Left ventricle myocardium inferior (tissue), 1 donor: ENCODE measurements around the gene ZNF30. TPM values are rescaled to one million over a fixed set of nuclear protein-coding genes. Genes with fewer than 3 reads are reported as not detected.

Source experiments
- DNase-seq: peaks from one replicate; pipeline ENCODE4 v3.0.0-alpha.2; 2020
- H3K27ac ChIP-seq: fragments of 200-600 bp; replicated peaks from 2 replicates; pipeline ENCODE4 v1.8.0; 2021
- H3K27me3 ChIP-seq: fragments of 200-600 bp; 2 replicates; pipeline ENCODE4 v1.8.0; 2021; ENCODE audit warnings: low read depth
- H3K36me3 ChIP-seq: fragments of 200-600 bp; 2 replicates; pipeline ENCODE4 v1.8.0; 2021
- H3K4me1 ChIP-seq: fragments of 200-600 bp; 2 replicates; pipeline ENCODE4 v1.8.0; 2021
- H3K4me3 ChIP-seq: fragments of 200-600 bp; 2 replicates; pipeline ENCODE4 v1.8.0; 2021; ENCODE audit warnings: mild to moderate bottlenecking, moderate library complexity
- H3K9me3 ChIP-seq: fragments of 200-600 bp; replicated peaks from 2 replicates; pipeline ENCODE4 v1.8.0; 2021
- CTCF ChIP-seq: fragments of 200-600 bp; IDR thresholded peaks from 2 replicates; pipeline ENCODE4 v1.8.0; 2021; ENCODE audit warnings: antibody characterized with exemption, mild to moderate bottlenecking, borderline replicate concordance
- intact Hi-C: fragments of 100-400 bp; cut with micrococcal nuclease; formaldehyde crosslinking; loops from one replicate; pipeline ENCODE4 v1.11.0; 2022
- total RNA-seq: library from RNA; stranded (reverse); fragmentation: NEBNext Ultra II Directional; extraction: Animal tissue kit (Norgen Biotek cat#: 25700); gene quantifications from one replicate; pipeline ENCODE4 v1.2.1, GENCODE V29; 2021
- donor health status: DM: no; HTN: yes; CAD: no; lungs with severe emphysema.

ZNF30 gene
- total RNA-seq, 1 donor from 2014 or later: 2.5 TPM

- Histone ChIP-seq H3K4me1 (peaks cover 4% of the 10 kb centered on the region), H3K36me3 (no peaks in the 10 kb centered on the region), H3K4me3 (no peak overlapping the region), H3K27ac (no peak overlapping the region), H3K9me3 (peaks cover 9% of the 10 kb centered on the region), H3K27me3 (no peaks in the 10 kb centered on the region)
- no peak for TF ChIP-seq CTCF
- no peak for DNase-seq
- intact Hi-C loops: no loop called here
These were observed 47.9 kb downstream of the ZNF30 start for GRCh38 chr19:34974646-34975045.

GRCh38 chr19:34975056-34975455 is 48.4 kb downstream of the ZNF30 start:
- Histone ChIP-seq H3K27me3 (no peaks in the 10 kb centered on the region), H3K36me3 (no peaks in the 10 kb centered on the region), H3K4me3 (no peak overlapping the region), H3K27ac (no peak overlapping the region), H3K4me1 (peaks cover 4% of the 10 kb centered on the region), H3K9me3 (peaks cover 9% of the 10 kb centered on the region)
- TF ChIP-seq CTCF: no peak
- DNase-seq: no peak
- intact Hi-C loops: no loop called here

GRCh38 chr19:34976611-34977010 is 49.9 kb downstream of the ZNF30 start:
- H3K27me3 ChIP-seq: no peaks in the 10 kb centered on the region
- intact Hi-C loops: no loop called here
- TF ChIP-seq CTCF: no peak
- no peak overlapping the region for H3K27ac ChIP-seq
- peaks cover 4% of the 10 kb centered on the region for H3K4me1 ChIP-seq
- peaks cover 9% of the 10 kb centered on the region for H3K9me3 ChIP-seq
- DNase-seq: no peak
- H3K36me3 ChIP-seq: no peaks in the 10 kb centered on the region
- H3K4me3 ChIP-seq: no peak overlapping the region

- H3K9me3 ChIP-seq: peaks cover 9% of the 10 kb centered on the region
- H3K27ac ChIP-seq: no peak overlapping the region
- no peak for TF ChIP-seq CTCF
- no peaks in the 10 kb centered on the region for H3K36me3 ChIP-seq
- H3K27me3 ChIP-seq: no peaks in the 10 kb centered on the region
- intact Hi-C loops: no loop called here
- no peak for DNase-seq
- H3K4me1 ChIP-seq: peaks cover 5% of the 10 kb centered on the region
- H3K4me3 ChIP-seq: no peak overlapping the region
These were observed 53.3 kb downstream of the ZNF30 start for GRCh38 chr19:34979819-34980640.

- no peaks in the 10 kb centered on the region for H3K27me3 ChIP-seq
- intact Hi-C loops: no loop called here
- no peak for TF ChIP-seq CTCF
- DNase-seq: no peak
- H3K4me3 ChIP-seq: no peak overlapping the region
- H3K36me3 ChIP-seq: no peaks in the 10 kb centered on the region
- H3K27ac ChIP-seq: no peak overlapping the region
- H3K4me1 ChIP-seq: peaks cover 14% of the 10 kb centered on the region
- no peaks in the 10 kb centered on the region for H3K9me3 ChIP-seq
These were observed 55.6 kb downstream of the ZNF30 start for GRCh38 chr19:34982275-34982674.
